ENCODE data around the gene KPNA2. TPM values are rescaled to one million over a fixed set of nuclear protein-coding genes. Genes with fewer than 3 reads are reported as not detected.
A peak's percentile ranks its signal among the peaks of the same experiment; 100 is the strongest.

The KPNA2 gene
- total and polyA plus RNA-seq, 2 of the 8 experiments (the other 6 are each of a cell fraction or from before 2014, with no cell fraction given) = 413 to 612 TPM

DNA sequence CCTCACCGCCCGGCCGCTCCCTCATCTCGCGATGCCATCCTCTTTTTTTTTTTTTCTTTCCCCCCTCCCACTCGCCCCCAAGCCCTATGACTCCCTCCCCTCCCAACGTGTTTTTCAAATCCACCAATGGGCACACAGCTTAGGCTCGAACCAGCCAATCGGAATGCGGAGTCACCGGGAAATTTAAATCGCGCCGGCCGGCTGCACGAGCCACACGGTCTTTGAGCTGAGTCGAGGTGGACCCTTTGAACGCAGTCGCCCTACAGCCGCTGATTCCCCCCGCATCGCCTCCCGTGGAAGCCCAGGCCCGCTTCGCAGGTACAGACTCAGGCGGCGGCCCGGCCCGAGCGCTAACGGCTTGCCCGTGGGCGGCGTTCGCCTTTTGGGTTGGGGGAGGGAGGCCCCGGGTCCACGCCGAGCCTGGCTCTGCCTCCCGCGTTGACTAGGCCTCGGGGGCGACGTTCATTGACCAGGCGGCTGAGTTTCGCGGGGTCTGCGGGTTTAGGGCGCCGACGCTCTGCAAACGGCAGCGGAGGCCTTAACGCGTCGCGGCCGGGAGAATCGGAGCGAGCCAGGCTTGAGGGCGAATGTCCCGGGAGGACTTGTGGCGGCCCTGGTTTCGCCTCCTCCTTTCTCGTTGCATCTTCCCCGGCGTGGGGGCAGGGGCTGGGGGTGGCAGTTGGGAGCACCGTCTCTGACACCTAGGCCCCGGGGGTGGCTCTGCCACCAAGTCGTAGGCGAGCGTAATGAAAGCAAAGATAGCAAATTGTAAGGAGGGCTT is at the start of gene KPNA2 (continued):
- no peak for TF ChIP-seq SIX5 (IDR thresholded peaks at IDR 0.05; ENCODE audit: low read depth, low read length)
- peak; percentile 97 for TF ChIP-seq TBP (IDR thresholded peaks at IDR 0.05; ENCODE audit: low read depth, low read length)
- TF ChIP-seq CHD1 (IDR thresholded peaks at IDR 0.05; ENCODE audit: low read depth, low read length) = no peak
- no peak for TF ChIP-seq SP4 (IDR thresholded peaks at IDR 0.05; ENCODE audit: low read length)
- no peak for TF ChIP-seq EP300 (IDR thresholded peaks at IDR 0.05; ENCODE audit: borderline replicate concordance in 1 of 2, low read depth in 2 of 2, low read length in 2 of 2)
- no peak for TF ChIP-seq POU5F1 (IDR thresholded peaks at IDR 0.05; ENCODE audit: low read depth, low read length)
- peak; percentile 79 for TF ChIP-seq BRCA1 (IDR thresholded peaks at IDR 0.05; ENCODE audit: low read depth, low read length)
- peak; percentile 96 for TF ChIP-seq CHD2 (IDR thresholded peaks at IDR 0.05; ENCODE audit: low read length)
- no peak for TF ChIP-seq CBX8 (IDR thresholded peaks at IDR 0.05; ENCODE audit: borderline replicate concordance, low read depth, low read length)
- peak; percentile 99 for TF ChIP-seq PHF8 (conservative IDR thresholded peaks at IDR 0.05; ENCODE audit: low read depth, low read length)
- TF ChIP-seq BCL11A (IDR thresholded peaks at IDR 0.05; ENCODE audit: low read depth in 2 of 2, low read length in 2 of 2) = no peak
- no peak for TF ChIP-seq TCF12 (IDR thresholded peaks at IDR 0.05; ENCODE audit: low read depth, low read length)
- TF ChIP-seq NRF1 (IDR thresholded peaks at IDR 0.05; ENCODE audit: low read depth, low read length) = no peak
- no peak for TF ChIP-seq CTBP2 (IDR thresholded peaks at IDR 0.05; ENCODE audit: borderline replicate concordance, insufficient read depth, insufficient read length, low read length)
- TF ChIP-seq, protein P1, sequence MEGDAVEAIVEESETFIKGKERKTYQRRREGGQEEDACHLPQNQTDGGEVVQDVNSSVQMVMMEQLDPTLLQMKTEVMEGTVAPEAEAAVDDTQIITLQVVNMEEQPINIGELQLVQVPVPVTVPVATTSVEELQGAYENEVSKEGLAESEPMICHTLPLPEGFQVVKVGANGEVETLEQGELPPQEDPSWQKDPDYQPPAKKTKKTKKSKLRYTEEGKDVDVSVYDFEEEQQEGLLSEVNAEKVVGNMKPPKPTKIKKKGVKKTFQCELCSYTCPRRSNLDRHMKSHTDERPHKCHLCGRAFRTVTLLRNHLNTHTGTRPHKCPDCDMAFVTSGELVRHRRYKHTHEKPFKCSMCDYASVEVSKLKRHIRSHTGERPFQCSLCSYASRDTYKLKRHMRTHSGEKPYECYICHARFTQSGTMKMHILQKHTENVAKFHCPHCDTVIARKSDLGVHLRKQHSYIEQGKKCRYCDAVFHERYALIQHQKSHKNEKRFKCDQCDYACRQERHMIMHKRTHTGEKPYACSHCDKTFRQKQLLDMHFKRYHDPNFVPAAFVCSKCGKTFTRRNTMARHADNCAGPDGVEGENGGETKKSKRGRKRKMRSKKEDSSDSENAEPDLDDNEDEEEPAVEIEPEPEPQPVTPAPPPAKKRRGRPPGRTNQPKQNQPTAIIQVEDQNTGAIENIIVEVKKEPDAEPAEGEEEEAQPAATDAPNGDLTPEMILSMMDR (IDR thresholded peaks at IDR 0.05; ENCODE audit: control extremely low read depth in 1 of 3, insufficient read depth in 1 of 3, low read depth in 1 of 3, low read length in 3 of 3) = no peak
- no peak; the same call in 1 of the 2 replicates for TF ChIP-seq KDM5A (IDR thresholded peaks at IDR 0.05; ENCODE audit: low read length)
- TF ChIP-seq MAFK (IDR thresholded peaks at IDR 0.05; ENCODE audit: low read depth, low read length) = no peak
- TF ChIP-seq GABPA (IDR thresholded peaks at IDR 0.05; ENCODE audit: borderline replicate concordance, insufficient read depth, low read length) = no peak
- TF ChIP-seq SRF (IDR thresholded peaks at IDR 0.05; ENCODE audit: low read depth, low read length) = no peak
- TF ChIP-seq POLR2AphosphoS5 (IDR thresholded peaks at IDR 0.05; ENCODE audit: low read depth, low read length) = peak; percentile 99
- no peak for TF ChIP-seq BACH1 (IDR thresholded peaks at IDR 0.05; ENCODE audit: low read length)
- no peak for TF ChIP-seq KDM1A (IDR thresholded peaks at IDR 0.05; ENCODE audit: borderline replicate concordance, low read length)
- TF ChIP-seq SIRT6 (IDR thresholded peaks at IDR 0.05; ENCODE audit: low read length) = no peak

Data from H1 (cell line).